Mesenchymal stem cell (in vitro differentiated cells and primary cell): ENCODE measurements around the gene MYLK.

Source experiments
- DNase-seq: peaks from one replicate; pipeline ENCODE4 v3.0.0-alpha.2; 2013
- H2AFZ ChIP-seq: one replicate; pipeline ENCODE4 v1.6.1; 2013; ENCODE audit warnings: low read depth, mild to moderate bottlenecking, control low read depth, inconsistent platforms, low read length, moderate library complexity
- H2AK5ac ChIP-seq: 2 replicates; pipeline ENCODE4 v1.6.1; 2013; ENCODE audit warnings: low read length, moderate library complexity, mild to moderate bottlenecking, inconsistent platforms; ENCODE audit not compliant: severe bottlenecking
- H2BK120ac ChIP-seq: one replicate; pipeline ENCODE4 v1.6.1; 2013; ENCODE audit warnings: low read depth, mild to moderate bottlenecking, inconsistent platforms, low read length, moderate library complexity
- H2BK12ac ChIP-seq, 2 experiments: one replicate each; pipeline ENCODE4 v1.6.1; 2013; ENCODE audit warnings: inconsistent platforms in 2 of 2, low read length in 2 of 2, mild to moderate bottlenecking in 2 of 2, moderate library complexity in 2 of 2, control low read depth in 1 of 2
- H2BK15ac ChIP-seq: one replicate; pipeline ENCODE4 v1.6.1; 2013; ENCODE audit warnings: mild to moderate bottlenecking, low read depth, inconsistent platforms; ENCODE audit not compliant: poor library complexity, severe bottlenecking
- H2BK5ac ChIP-seq: 2 replicates; pipeline ENCODE4 v1.6.1; 2013; ENCODE audit warnings: low read depth, mild to moderate bottlenecking, low read length, control low read depth, inconsistent platforms; ENCODE audit not compliant: poor library complexity, severe bottlenecking
- H3K14ac ChIP-seq, 2 experiments: one replicate each; pipeline ENCODE4 v1.6.1; 2013; ENCODE audit warnings: inconsistent platforms in 2 of 2, low read length in 2 of 2, control low read depth in 1 of 2, mild to moderate bottlenecking in 1 of 2, moderate library complexity in 1 of 2
- H3K18ac ChIP-seq, 2 experiments: one replicate each; pipeline ENCODE4 v1.6.1; 2013; ENCODE audit warnings: inconsistent platforms in 2 of 2, low read length in 2 of 2, control low read depth in 1 of 2, low read depth in 1 of 2, mild to moderate bottlenecking in 1 of 2
- H3K23ac ChIP-seq, 2 experiments: one replicate each; pipeline ENCODE4 v1.6.1; 2013; ENCODE audit warnings: inconsistent platforms in 2 of 2, low read length in 2 of 2, mild to moderate bottlenecking in 2 of 2, moderate library complexity in 2 of 2, control low read depth in 1 of 2
- H3K27ac ChIP-seq: 2 replicates; pipeline ENCODE4 v1.5.1; 2013; ENCODE audit warnings: mild to moderate bottlenecking, moderate library complexity, low read length, control low read depth, inconsistent platforms; ENCODE audit not compliant: poor library complexity, severe bottlenecking
- H3K27me3 ChIP-seq, 2 experiments: 2 replicates each; pipeline versions ENCODE4 v1.6.1 to v1.7.0; 2013; ENCODE audit warnings: low read length in 2 of 2, mild to moderate bottlenecking in 2 of 2, moderate library complexity in 2 of 2, control low read depth in 1 of 2, inconsistent platforms in 1 of 2; ENCODE audit not compliant: control insufficient read depth in 1 of 2, insufficient read depth in 1 of 2
- H3K36me3 ChIP-seq, 2 experiments: 2 replicates each; pipeline versions ENCODE4 v1.6.1 to v1.7.0; 2013; ENCODE audit warnings: low read length in 2 of 2, control low read depth in 1 of 2, inconsistent platforms in 1 of 2, low read depth in 1 of 2, mild to moderate bottlenecking in 1 of 2; ENCODE audit not compliant: insufficient read depth in 2 of 2, control insufficient read depth in 1 of 2
- H3K4ac ChIP-seq, 2 experiments: one replicate each; pipeline ENCODE4 v1.6.1; 2013; ENCODE audit warnings: inconsistent platforms in 2 of 2, low read length in 2 of 2, mild to moderate bottlenecking in 2 of 2, moderate library complexity in 2 of 2, control low read depth in 1 of 2, low read depth in 1 of 2
- H3K4me1 ChIP-seq: 2 replicates; pipeline ENCODE4 v1.6.1; 2013; ENCODE audit warnings: low read depth, low read length, control low read depth; ENCODE audit not compliant: control insufficient read depth, insufficient read depth
- H3K4me2 ChIP-seq: 2 replicates; pipeline ENCODE4 v1.6.1; 2013; ENCODE audit warnings: low read length, mild to moderate bottlenecking, inconsistent platforms; ENCODE audit not compliant: poor library complexity, severe bottlenecking
- H3K4me3 ChIP-seq, 2 experiments: 2 replicates each; pipeline versions ENCODE4 v1.5.1 to v1.7.0; 2013; ENCODE audit warnings: low read length in 2 of 2, mild to moderate bottlenecking in 2 of 2, control low read depth in 1 of 2, low read depth in 1 of 2; ENCODE audit not compliant: insufficient read depth in 1 of 2
- H3K79me1 ChIP-seq: replicated peaks from 2 replicates; pipeline ENCODE4 v1.6.1; 2013; ENCODE audit warnings: mild to moderate bottlenecking, control low read depth, low read length, inconsistent platforms; ENCODE audit not compliant: poor library complexity, severe bottlenecking
- H3K9ac ChIP-seq: 2 replicates; pipeline ENCODE4 v1.7.0; 2013; ENCODE audit warnings: mild to moderate bottlenecking, low read length, moderate library complexity
- H3K9me3 ChIP-seq: 2 replicates; pipeline ENCODE4 v1.7.0; 2013; ENCODE audit warnings: mild to moderate bottlenecking, low read length; ENCODE audit not compliant: control insufficient read depth
- H4K8ac ChIP-seq: one replicate; pipeline ENCODE4 v1.6.1; 2013; ENCODE audit warnings: inconsistent platforms, mild to moderate bottlenecking, low read length, moderate library complexity
- H4K91ac ChIP-seq: one replicate; pipeline ENCODE4 v1.6.1; 2013; ENCODE audit warnings: mild to moderate bottlenecking, low read length, inconsistent platforms
- WGBS: methylation state at CpG from one replicate; pipeline ENCODE4 v1.1.7; 2013; ENCODE audit warnings: mixed read lengths; 5-methylcytosine and 5-hydroxymethylcytosine counted together

MYLK gene

DNA sequence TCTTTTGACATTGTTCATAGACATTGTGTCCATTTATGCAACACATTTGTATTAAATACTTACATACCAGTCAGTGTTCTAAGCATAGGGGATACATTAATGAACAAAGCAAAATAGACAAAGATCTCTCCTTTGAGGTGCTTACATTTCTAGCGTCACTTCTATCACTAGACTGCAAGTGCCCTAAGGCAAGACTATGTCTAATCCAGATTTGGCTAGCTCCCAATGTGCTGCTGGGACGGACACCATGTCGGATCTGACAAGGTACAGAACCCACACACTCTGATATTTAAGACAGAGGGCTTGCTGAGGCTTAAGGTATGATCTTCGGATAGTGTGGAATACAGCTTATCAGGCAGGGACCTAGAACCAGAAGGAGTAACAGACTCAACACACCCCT is 41.4 kb downstream of the MYLK start:
- Histone ChIP-seq H3K4me1 (peaks cover 2% of the 10 kb centered on the region), H4K8ac (no peak overlapping the region), H3K23ac (no peak overlapping the region), H4K91ac (no peak overlapping the region), H3K14ac (no peak overlapping the region), H2AK5ac (no peak overlapping the region), H3K4me3 (peak overlapping the region in 1 of 2 experiments; percentile 7), H3K27me3 (no peaks in the 10 kb centered on the region), H2BK15ac (no peak overlapping the region), H3K9ac (no peak overlapping the region), H3K4ac (no peak overlapping the region), H3K79me1 (peaks cover 18% of the 10 kb centered on the region), H3K36me3 (peaks cover 0 to 21% of the 10 kb centered on the region in 2 experiments), H3K9me3 (peaks cover 74% of the 10 kb centered on the region), H2BK120ac (no peak overlapping the region), H2BK12ac (no peak overlapping the region), H2AFZ (no peak overlapping the region), H3K18ac (no peak overlapping the region), H2BK5ac (no peak overlapping the region), H3K27ac (no peak overlapping the region), H3K4me2 (no peak overlapping the region)
- WGBS = 100% methylated on average over 4 of the region's 4 CpGs
- no peak for DNase-seq

DNA sequence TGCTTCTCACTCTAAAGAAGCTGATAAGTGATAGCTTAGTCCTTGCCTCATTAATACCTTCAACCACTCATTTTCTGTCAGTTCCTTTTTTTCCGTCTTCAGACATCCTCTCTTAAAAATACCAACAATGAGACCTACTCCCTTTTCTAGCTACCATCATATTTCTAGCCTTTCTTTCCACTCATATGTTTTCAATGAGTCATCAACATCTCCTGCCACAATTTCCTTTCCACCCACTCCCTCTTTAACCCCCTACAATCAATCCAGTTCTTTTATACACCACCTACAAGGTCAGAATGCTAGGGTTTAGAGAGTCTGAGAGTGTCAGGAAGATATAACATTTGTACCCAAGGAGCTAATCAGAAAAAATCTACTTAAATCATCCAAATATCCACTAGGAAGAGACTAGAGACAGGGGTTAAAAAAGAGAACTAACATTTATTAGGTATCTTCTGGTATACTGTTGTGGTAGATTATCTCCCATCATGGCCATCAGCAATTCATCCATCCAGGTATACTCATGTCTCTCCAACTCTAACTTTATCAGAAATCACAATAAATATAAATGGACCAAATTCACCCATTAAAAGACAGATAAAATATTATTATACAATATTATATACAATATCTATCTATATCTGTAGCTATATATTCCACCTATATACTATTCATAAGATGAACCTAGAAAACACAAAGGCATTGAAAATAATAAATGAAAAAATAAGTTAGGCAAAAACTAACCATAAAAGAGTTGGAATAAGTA is 42.5 kb downstream of the MYLK start:
- Histone ChIP-seq H3K27ac (peak overlapping the region; percentile 26), H2BK5ac (no peak overlapping the region), H2AFZ (no peak overlapping the region), H4K8ac (no peak overlapping the region), H3K4me2 (no peak overlapping the region), H3K14ac (no peak overlapping the region), H3K79me1 (peaks cover 18% of the 10 kb centered on the region), H4K91ac (no peak overlapping the region), H3K9me3 (peaks cover 67% of the 10 kb centered on the region), H2AK5ac (no peak overlapping the region), H3K9ac (no peak overlapping the region), H3K4ac (no peak overlapping the region), H3K27me3 (no peaks in the 10 kb centered on the region), H3K36me3 (peaks cover 0 to 24% of the 10 kb centered on the region in 2 experiments), H3K18ac (no peak overlapping the region), H3K23ac (no peak overlapping the region), H2BK15ac (no peak overlapping the region), H3K4me1 (peaks cover 2% of the 10 kb centered on the region), H2BK120ac (no peak overlapping the region), H3K4me3 (peak overlapping the region in 1 of 2 experiments; percentile 8), H2BK12ac (no peak overlapping the region)
- DNase-seq = no peak
- WGBS = 23% methylated on average over 1 of the region's 1 CpG

DNA sequence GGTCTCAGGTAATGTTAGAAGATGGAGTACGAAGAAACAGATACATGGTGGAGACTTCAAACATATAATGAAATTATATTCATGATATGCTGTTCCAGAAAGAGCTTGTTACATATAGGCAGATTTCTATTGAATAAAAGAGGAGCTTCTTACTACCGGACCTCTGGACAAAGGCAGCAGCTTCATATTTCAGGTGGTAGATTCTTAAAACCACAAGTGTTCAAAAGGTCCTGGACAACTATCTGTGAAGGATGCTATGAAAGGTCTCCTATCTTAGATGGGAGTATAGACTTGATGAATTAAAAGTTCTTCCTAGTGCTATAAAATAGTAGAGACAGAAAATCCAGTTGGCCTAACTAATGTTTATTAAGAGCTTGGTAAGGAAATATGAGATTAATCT is 43.2 kb downstream of the MYLK start:
- WGBS = 97% methylated on average over 1 of the region's 2 CpGs

DNA sequence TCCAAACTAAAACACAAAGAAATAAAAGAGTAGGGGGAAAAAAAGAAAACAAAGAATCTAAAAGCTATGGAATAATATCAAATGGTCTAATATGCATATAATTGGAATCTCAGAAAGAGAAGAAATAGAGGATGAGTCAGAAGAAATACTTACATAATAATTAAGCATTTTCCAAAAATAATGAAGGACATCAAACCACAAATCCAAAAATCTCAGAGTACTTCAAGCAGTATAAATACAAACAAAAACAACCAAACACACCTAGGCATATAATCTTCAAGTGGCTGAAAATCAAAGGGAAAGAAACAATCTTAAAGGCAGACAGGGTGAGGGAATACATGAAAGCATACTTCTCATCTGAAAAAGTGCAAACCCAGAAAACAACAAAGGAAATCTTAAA is 46.3 kb downstream of the MYLK start:
- Histone ChIP-seq H4K91ac (no peak overlapping the region), H3K4me1 (peaks cover 6% of the 10 kb centered on the region), H3K9ac (no peak overlapping the region), H2BK12ac (no peak overlapping the region), H4K8ac (no peak overlapping the region), H2BK5ac (no peak overlapping the region), H2BK15ac (no peak overlapping the region), H3K9me3 (peaks cover 46% of the 10 kb centered on the region), H3K14ac (no peak overlapping the region), H3K4me3 (no peak overlapping the region), H3K23ac (no peak overlapping the region), H3K27ac (no peak overlapping the region), H2BK120ac (no peak overlapping the region), H3K4me2 (no peak overlapping the region), H3K36me3 (peaks cover 0 to 9% of the 10 kb centered on the region in 2 experiments), H2AFZ (no peak overlapping the region), H2AK5ac (no peak overlapping the region), H3K4ac (no peak overlapping the region), H3K79me1 (peaks cover 2% of the 10 kb centered on the region), H3K27me3 (no peaks in the 10 kb centered on the region), H3K18ac (no peak overlapping the region)
- no peak for DNase-seq

More for the DNA sequence above, 43.2 kb downstream of the MYLK start:
- Histone ChIP-seq H3K4me3 (no peak overlapping the region), H3K4ac (no peak overlapping the region), H3K4me1 (peaks cover 2% of the 10 kb centered on the region), H2AK5ac (no peak overlapping the region), H3K18ac (no peak overlapping the region), H3K9ac (no peak overlapping the region), H2BK120ac (no peak overlapping the region), H4K8ac (no peak overlapping the region), H4K91ac (no peak overlapping the region), H3K9me3 (peaks cover 61% of the 10 kb centered on the region), H3K79me1 (peaks cover 18% of the 10 kb centered on the region), H3K36me3 (peaks cover 0 to 24% of the 10 kb centered on the region in 2 experiments), H3K4me2 (no peak overlapping the region), H3K23ac (no peak overlapping the region), H3K27me3 (no peaks in the 10 kb centered on the region), H3K27ac (peak overlapping the region; percentile 32), H2BK15ac (no peak overlapping the region), H2AFZ (no peak overlapping the region), H2BK12ac (no peak overlapping the region), H2BK5ac (no peak overlapping the region), H3K14ac (no peak overlapping the region)
- no peak for DNase-seq
